ENCODE results near the gene DCST2. TPM values are rescaled to one million over a fixed set of nuclear protein-coding genes. Genes with fewer than 3 reads are reported as not detected.
"Not testable (repeated sequence)": the region's sequence is repeated elsewhere in the genome, so short reads cannot be mapped to it uniquely, and the experiment has no call there.

The DCST2 gene
- total RNA-seq, 3 donors from 2014 or later (not counting 1 experiment from before 2014, with no cell fraction given), result 0.30 to 0.92 (median 0.32) TPM

DNA sequence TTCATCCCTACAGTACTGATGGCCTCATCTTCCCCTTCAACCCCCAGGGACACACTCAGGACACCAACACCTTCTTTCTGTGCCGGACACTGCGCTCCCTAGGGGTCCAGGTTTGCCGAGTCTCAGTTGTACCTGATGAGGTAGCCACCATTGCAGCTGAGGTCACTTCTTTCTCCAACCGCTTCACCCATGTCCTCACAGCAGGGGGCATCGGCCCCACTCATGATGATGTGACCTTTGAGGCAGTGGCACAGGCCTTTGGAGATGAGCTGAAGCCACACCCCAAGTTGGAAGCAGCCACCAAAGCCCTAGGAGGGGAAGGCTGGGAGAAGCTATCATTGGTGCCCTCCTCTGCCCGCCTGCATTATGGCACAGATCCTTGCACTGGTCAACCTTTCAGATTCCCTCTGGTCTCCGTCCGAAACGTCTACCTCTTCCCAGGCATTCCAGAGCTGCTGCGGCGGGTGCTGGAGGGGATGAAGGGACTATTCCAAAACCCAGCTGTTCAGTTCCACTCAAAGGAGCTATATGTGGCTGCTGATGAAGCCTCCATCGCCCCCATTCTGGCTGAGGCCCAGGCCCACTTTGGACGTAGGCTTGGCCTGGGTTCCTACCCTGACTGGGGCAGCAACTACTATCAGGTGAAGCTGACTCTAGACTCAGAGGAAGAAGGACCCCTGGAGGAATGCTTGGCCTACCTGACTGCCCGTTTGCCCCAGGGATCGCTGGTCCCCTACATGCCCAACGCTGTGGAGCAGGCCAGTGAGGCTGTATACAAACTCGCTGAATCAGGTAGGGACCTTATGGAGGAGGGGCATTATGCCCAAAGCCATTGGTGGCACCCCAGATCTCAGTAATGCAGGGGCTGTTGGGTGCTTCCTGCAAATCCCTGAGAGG is 45.3 kb downstream of the DCST2 start:
- Histone ChIP-seq H3K27me3 (ENCODE audit: control insufficient read depth, insufficient read depth, low read length) (no peaks in the 10 kb centered on the region), H3K4me1 (ENCODE audit: control insufficient read depth, insufficient read depth, low read length) (peaks cover 11% of the 10 kb centered on the region), H3K9me3 (ENCODE audit: control insufficient read depth, insufficient read depth, low read length) (no peaks in the 10 kb centered on the region), H3K27ac (ENCODE audit: low read length) (no peak overlapping the region), H3K36me3 (ENCODE audit: control insufficient read depth, insufficient read depth, low read length) (peaks cover 41% of the 10 kb centered on the region), H3K4me3 (ENCODE audit: low read length) (no peak overlapping the region)
- no peaks in the 10 kb centered on the region for H3K36me3 Mint-ChIP-seq
- H3K4me3 Mint-ChIP-seq, result no peak overlapping the region
- H3K27me3 Mint-ChIP-seq (ENCODE audit: low read depth in 2 of 2), result no peaks in the 10 kb centered on the region
- no peaks in the 10 kb centered on the region for H3K9me3 Mint-ChIP-seq
- H3K4me1 Mint-ChIP-seq, result peaks cover 4 to 24% of the 10 kb centered on the region in 2 donors
- DNase-seq (peak in 1 of 2 donors; percentile 37), ATAC-seq (no peak)
- H3K27ac Mint-ChIP-seq, result no peak overlapping the region
- WGBS (ENCODE audit: insufficient coverage), result 95% methylated on average over 17 of the region's 17 CpGs
- TF ChIP-seq, protein P1, sequence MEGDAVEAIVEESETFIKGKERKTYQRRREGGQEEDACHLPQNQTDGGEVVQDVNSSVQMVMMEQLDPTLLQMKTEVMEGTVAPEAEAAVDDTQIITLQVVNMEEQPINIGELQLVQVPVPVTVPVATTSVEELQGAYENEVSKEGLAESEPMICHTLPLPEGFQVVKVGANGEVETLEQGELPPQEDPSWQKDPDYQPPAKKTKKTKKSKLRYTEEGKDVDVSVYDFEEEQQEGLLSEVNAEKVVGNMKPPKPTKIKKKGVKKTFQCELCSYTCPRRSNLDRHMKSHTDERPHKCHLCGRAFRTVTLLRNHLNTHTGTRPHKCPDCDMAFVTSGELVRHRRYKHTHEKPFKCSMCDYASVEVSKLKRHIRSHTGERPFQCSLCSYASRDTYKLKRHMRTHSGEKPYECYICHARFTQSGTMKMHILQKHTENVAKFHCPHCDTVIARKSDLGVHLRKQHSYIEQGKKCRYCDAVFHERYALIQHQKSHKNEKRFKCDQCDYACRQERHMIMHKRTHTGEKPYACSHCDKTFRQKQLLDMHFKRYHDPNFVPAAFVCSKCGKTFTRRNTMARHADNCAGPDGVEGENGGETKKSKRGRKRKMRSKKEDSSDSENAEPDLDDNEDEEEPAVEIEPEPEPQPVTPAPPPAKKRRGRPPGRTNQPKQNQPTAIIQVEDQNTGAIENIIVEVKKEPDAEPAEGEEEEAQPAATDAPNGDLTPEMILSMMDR (IDR thresholded peaks at IDR 0.05), result no peak
- intact Hi-C loops (cut with micrococcal nuclease), result no loop called here

DNA sequence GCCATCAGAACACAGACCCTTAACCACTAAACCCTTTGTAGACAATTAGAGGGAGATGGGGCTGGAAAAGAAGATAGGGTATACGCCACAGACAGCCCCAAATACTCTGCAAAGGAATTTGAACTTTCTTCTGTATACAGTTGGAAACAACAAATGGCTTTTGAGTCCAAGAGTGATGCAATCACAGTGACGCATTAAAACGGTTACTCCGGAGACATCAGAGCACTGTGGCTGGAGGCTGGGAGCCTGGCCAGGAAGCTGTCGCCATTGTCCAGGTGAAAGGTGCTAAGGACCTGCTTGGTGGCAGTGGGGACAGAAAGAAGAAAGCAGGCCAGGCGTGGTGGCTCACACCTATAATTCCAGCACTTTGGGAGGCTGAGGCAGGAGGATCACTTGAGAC is 46.3 kb downstream of the DCST2 start:
- Mint-ChIP-seq H3K36me3 (no peaks in the 10 kb centered on the region), H3K4me1 (peaks cover 4 to 21% of the 10 kb centered on the region in 2 donors), H3K9me3 (no peaks in the 10 kb centered on the region), H3K27ac (no peak overlapping the region), H3K27me3 (ENCODE audit: low read depth in 2 of 2) (no peaks in the 10 kb centered on the region), H3K4me3 (no peak overlapping the region)
- WGBS (ENCODE audit: insufficient coverage), result 95% methylated on average over 6 of the region's 6 CpGs
- H3K4me3 ChIP-seq (ENCODE audit: low read length), result no peak overlapping the region
- no peaks in the 10 kb centered on the region for H3K9me3 ChIP-seq (ENCODE audit: control insufficient read depth, insufficient read depth, low read length)
- no peak overlapping the region for H3K27ac ChIP-seq (ENCODE audit: low read length)
- H3K4me1 ChIP-seq (ENCODE audit: control insufficient read depth, insufficient read depth, low read length), result peaks cover 14% of the 10 kb centered on the region
- H3K27me3 ChIP-seq (ENCODE audit: control insufficient read depth, insufficient read depth, low read length), result no peaks in the 10 kb centered on the region
- TF ChIP-seq, protein P1 (IDR thresholded peaks at IDR 0.05), result no peak
- intact Hi-C loops (cut with micrococcal nuclease), result no loop called here
- ATAC-seq (no peak), DNase-seq (no peak)
- H3K36me3 ChIP-seq (ENCODE audit: control insufficient read depth, insufficient read depth, low read length), result peaks cover 41% of the 10 kb centered on the region

DNA sequence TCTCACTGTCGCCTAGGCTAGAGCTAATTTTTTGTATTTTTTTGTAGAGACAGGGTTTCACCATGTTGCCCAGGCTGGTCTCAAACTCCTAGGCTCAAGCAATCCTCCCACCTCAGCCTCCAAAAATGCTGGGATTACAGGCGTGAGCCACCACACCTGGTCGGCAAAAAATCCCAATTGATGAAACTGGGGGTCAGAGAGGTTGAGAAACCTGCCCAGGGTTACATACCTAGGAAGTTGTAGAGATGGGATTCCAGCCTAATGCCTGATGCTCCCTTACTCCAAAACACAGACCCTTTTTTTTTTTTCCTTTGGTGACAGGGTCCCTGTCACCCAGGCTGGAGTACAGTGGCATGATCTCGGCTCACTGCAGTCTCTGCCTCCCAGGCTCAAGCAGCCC is 46.8 kb downstream of the DCST2 start:
- Histone ChIP-seq H3K4me1 (ENCODE audit: control insufficient read depth, insufficient read depth, low read length) (peaks cover 16% of the 10 kb centered on the region), H3K36me3 (ENCODE audit: control insufficient read depth, insufficient read depth, low read length) (peaks cover 41% of the 10 kb centered on the region)
- H3K27me3 ChIP-seq (ENCODE audit: control insufficient read depth, insufficient read depth, low read length); H3K9me3 Mint-ChIP-seq; H3K4me3 ChIP-seq (ENCODE audit: low read length); intact Hi-C loops (cut with micrococcal nuclease); H3K36me3 Mint-ChIP-seq; H3K27me3 Mint-ChIP-seq (ENCODE audit: low read depth in 2 of 2); H3K4me3 Mint-ChIP-seq; H3K27ac Mint-ChIP-seq; H3K27ac ChIP-seq (ENCODE audit: low read length); H3K9me3 ChIP-seq (ENCODE audit: control insufficient read depth, insufficient read depth, low read length); ATAC-seq; DNase-seq: not testable (repeated sequence)
- 94% methylated on average over 2 of the region's 4 CpGs for WGBS (ENCODE audit: insufficient coverage)
- peaks cover 4 to 19% of the 10 kb centered on the region in 2 donors for H3K4me1 Mint-ChIP-seq

DNA sequence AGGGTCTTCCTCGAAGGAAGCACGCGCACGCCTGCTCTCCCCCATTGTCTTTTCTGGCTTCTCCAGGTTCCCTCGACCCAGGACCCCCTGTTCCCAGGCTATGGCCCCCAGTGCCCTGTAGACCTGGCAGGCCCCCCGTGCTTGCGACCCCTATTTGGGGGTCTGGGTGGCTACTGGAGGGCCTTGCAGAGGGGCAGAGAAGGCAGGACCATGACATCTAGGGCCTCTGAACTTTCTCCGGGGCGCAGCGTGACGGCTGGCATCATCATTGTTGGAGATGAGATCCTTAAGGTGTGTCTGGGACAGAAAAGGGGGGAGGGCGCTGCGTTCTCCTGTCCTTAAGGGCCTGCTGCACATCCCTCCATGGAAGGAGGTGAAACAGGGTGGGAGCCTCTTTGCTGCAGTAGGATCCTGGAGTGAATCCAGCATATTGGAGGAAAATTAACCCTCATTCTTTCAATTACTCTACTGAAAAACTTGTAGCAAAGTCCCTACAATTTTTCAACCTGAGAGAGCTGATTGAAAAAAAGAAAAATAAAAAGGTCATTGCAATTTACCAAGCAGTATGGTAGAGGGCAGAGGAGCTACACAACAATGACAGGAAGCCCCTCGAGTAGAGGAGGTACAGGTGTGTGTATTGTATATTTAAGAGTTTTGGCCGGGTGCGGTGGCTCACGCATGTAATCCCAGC is 49.7 kb downstream of the DCST2 start:
- Histone ChIP-seq H3K4me3 (ENCODE audit: low read length) (peak overlapping the region; percentile 59), H3K36me3 (ENCODE audit: control insufficient read depth, insufficient read depth, low read length) (peaks cover 20% of the 10 kb centered on the region), H3K9me3 (ENCODE audit: control insufficient read depth, insufficient read depth, low read length) (no peaks in the 10 kb centered on the region), H3K27me3 (ENCODE audit: control insufficient read depth, insufficient read depth, low read length) (no peaks in the 10 kb centered on the region), H3K4me1 (ENCODE audit: control insufficient read depth, insufficient read depth, low read length) (peaks cover 16% of the 10 kb centered on the region), H3K27ac (ENCODE audit: low read length) (peak overlapping the region; percentile 51)
- TF ChIP-seq, protein P1 (IDR thresholded peaks at IDR 0.05), result no peak
- no peak overlapping the region for H3K4me3 Mint-ChIP-seq
- H3K4me1 Mint-ChIP-seq, result peaks cover 0 to 8% of the 10 kb centered on the region in 2 donors
- H3K9me3 Mint-ChIP-seq, result no peaks in the 10 kb centered on the region
- 29% methylated on average over 17 of the region's 17 CpGs for WGBS (ENCODE audit: insufficient coverage)
- DNase-seq (peak in 1 of 2 donors; percentile 32), ATAC-seq (no peak)
- no peaks in the 10 kb centered on the region for H3K36me3 Mint-ChIP-seq
- intact Hi-C loops (cut with micrococcal nuclease), result loop anchor here (1.0 kb wide), 3 partner anchors 10 to 47 kb away; partner anchors contain the start of gene CKS1B
- H3K27ac Mint-ChIP-seq, result no peak overlapping the region
- H3K27me3 Mint-ChIP-seq (ENCODE audit: low read depth in 2 of 2), result no peaks in the 10 kb centered on the region

Measured in natural killer cell (primary cell).